Measurements from ENCODE around the gene RPS15.

Gene RPS15

GRCh38 chr19:1487576-1488281 lies 49.5 kb downstream of the RPS15 start:
- no peak for DNase-seq (ENCODE audit: low spot score)

DNA sequence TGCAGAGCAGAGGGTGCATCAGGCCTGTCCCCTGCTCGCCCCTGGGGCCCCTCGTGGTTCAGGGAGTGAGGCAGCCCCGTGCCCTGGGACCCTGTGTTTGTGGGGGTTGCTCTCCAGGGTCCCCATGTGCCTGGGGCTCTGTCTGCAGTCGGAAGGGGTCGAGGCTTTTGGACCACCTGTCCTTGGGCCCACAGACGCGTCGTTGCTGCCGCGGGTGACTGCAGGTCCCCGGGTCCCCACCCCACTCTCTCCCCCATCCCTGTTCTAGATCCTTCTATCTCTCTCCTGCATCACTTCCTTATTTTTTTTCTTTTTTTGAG lies 50.0 kb downstream of the RPS15 start:
- DNase-seq (ENCODE audit: low spot score): no peak

- DNase-seq (ENCODE audit: low spot score): no peak
These were observed 51.5 kb downstream of the RPS15 start for GRCh38 chr19:1489463-1490310.

Data from HuH-7.5 (cell line).